ENCODE measurements around the gene GTF2A2. TPM values are rescaled to one million over a fixed set of nuclear protein-coding genes. Genes with fewer than 3 reads are reported as not detected.

Gene GTF2A2
- total and polyA plus RNA-seq, 4 donors = 11.7 to 101 (median 27.2) TPM

GRCh38 chr15:59598461-59598860 lies 58.9 kb downstream of the GTF2A2 start:
- 81% methylated on average over 2 of the region's 2 CpGs for WGBS
- no peaks in the 10 kb centered on the region for H3K36me3 ChIP-seq (ENCODE audit: control insufficient read depth in 4 of 4, insufficient read depth in 3 of 4, low read depth in 1 of 4, low read length in 3 of 4)
- TF ChIP-seq JUND (IDR thresholded peaks at IDR 0.05) = no peak
- TF ChIP-seq FOXA2 (IDR thresholded peaks at IDR 0.05) = no peak
- TF ChIP-seq RXRA (IDR thresholded peaks at IDR 0.05) = no peak
- no peak for TF ChIP-seq EGR1 (IDR thresholded peaks at IDR 0.05; ENCODE audit: low read depth in 2 of 2)
- TF ChIP-seq, protein P1, sequence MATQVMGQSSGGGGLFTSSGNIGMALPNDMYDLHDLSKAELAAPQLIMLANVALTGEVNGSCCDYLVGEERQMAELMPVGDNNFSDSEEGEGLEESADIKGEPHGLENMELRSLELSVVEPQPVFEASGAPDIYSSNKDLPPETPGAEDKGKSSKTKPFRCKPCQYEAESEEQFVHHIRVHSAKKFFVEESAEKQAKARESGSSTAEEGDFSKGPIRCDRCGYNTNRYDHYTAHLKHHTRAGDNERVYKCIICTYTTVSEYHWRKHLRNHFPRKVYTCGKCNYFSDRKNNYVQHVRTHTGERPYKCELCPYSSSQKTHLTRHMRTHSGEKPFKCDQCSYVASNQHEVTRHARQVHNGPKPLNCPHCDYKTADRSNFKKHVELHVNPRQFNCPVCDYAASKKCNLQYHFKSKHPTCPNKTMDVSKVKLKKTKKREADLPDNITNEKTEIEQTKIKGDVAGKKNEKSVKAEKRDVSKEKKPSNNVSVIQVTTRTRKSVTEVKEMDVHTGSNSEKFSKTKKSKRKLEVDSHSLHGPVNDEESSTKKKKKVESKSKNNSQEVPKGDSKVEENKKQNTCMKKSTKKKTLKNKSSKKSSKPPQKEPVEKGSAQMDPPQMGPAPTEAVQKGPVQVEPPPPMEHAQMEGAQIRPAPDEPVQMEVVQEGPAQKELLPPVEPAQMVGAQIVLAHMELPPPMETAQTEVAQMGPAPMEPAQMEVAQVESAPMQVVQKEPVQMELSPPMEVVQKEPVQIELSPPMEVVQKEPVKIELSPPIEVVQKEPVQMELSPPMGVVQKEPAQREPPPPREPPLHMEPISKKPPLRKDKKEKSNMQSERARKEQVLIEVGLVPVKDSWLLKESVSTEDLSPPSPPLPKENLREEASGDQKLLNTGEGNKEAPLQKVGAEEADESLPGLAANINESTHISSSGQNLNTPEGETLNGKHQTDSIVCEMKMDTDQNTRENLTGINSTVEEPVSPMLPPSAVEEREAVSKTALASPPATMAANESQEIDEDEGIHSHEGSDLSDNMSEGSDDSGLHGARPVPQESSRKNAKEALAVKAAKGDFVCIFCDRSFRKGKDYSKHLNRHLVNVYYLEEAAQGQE (IDR thresholded peaks at IDR 0.05) = no peak
- peaks cover 0 to 8% (median 5%) of the 10 kb centered on the region in 4 donors for H3K9me3 ChIP-seq (ENCODE audit: control insufficient read depth in 4 of 4, low read length in 3 of 4)
- no peaks in the 10 kb centered on the region for H3K27me3 ChIP-seq (ENCODE audit: control insufficient read depth in 4 of 4, insufficient read depth in 4 of 4, low read length in 3 of 4)
- no peak for DNase-seq (ENCODE audit: low spot score)
- no peaks in the 10 kb centered on the region for H3K4me1 ChIP-seq (ENCODE audit: control insufficient read depth in 4 of 4, insufficient read depth in 4 of 4, low read length in 3 of 4)
- H3K9ac ChIP-seq (ENCODE audit: low read depth in 1 of 2, low read length in 2 of 2) = no peak overlapping the region
- H3K27ac ChIP-seq (ENCODE audit: low read depth in 1 of 2, low read length in 2 of 2) = no peak overlapping the region
- no peak overlapping the region for H3K4me3 ChIP-seq (ENCODE audit: low read depth in 1 of 3, low read length in 3 of 3)

GRCh38 chr15:59596640-59597039 lies 60.7 kb downstream of the GTF2A2 start:
- Histone ChIP-seq H3K4me1 (ENCODE audit: control insufficient read depth in 4 of 4, insufficient read depth in 4 of 4, low read length in 3 of 4) (no peaks in the 10 kb centered on the region), H3K9ac (ENCODE audit: low read depth in 1 of 2, low read length in 2 of 2) (no peak overlapping the region), H3K4me3 (ENCODE audit: low read depth in 1 of 3, low read length in 3 of 3) (no peak overlapping the region), H3K9me3 (ENCODE audit: control insufficient read depth in 4 of 4, low read length in 3 of 4) (peaks cover 0 to 6% (median 3%) of the 10 kb centered on the region in 4 donors), H3K27me3 (ENCODE audit: control insufficient read depth in 4 of 4, insufficient read depth in 4 of 4, low read length in 3 of 4) (no peaks in the 10 kb centered on the region), H3K27ac (ENCODE audit: low read depth in 1 of 2, low read length in 2 of 2) (no peak overlapping the region), H3K36me3 (ENCODE audit: control insufficient read depth in 4 of 4, insufficient read depth in 3 of 4, low read depth in 1 of 4, low read length in 3 of 4) (no peaks in the 10 kb centered on the region)
- DNase-seq (ENCODE audit: low spot score) = no peak
- TF ChIP-seq ZBTB33 (IDR thresholded peaks at IDR 0.05) = no peak
- no peak for TF ChIP-seq HNF4G (IDR thresholded peaks at IDR 0.05)
- TF ChIP-seq, protein P2, sequence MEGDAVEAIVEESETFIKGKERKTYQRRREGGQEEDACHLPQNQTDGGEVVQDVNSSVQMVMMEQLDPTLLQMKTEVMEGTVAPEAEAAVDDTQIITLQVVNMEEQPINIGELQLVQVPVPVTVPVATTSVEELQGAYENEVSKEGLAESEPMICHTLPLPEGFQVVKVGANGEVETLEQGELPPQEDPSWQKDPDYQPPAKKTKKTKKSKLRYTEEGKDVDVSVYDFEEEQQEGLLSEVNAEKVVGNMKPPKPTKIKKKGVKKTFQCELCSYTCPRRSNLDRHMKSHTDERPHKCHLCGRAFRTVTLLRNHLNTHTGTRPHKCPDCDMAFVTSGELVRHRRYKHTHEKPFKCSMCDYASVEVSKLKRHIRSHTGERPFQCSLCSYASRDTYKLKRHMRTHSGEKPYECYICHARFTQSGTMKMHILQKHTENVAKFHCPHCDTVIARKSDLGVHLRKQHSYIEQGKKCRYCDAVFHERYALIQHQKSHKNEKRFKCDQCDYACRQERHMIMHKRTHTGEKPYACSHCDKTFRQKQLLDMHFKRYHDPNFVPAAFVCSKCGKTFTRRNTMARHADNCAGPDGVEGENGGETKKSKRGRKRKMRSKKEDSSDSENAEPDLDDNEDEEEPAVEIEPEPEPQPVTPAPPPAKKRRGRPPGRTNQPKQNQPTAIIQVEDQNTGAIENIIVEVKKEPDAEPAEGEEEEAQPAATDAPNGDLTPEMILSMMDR (IDR thresholded peaks at IDR 0.05; ENCODE audit: low read depth, low read length, missing input control) = no peak

- DNase-seq (ENCODE audit: low spot score) = no peak
- 82% methylated on average over 7 of the region's 7 CpGs for WGBS
- Histone ChIP-seq H3K27me3 (ENCODE audit: control insufficient read depth in 4 of 4, insufficient read depth in 4 of 4, low read length in 3 of 4) (no peaks in the 10 kb centered on the region), H3K4me3 (ENCODE audit: low read depth in 1 of 3, low read length in 3 of 3) (no peak overlapping the region), H3K4me1 (ENCODE audit: control insufficient read depth in 4 of 4, insufficient read depth in 4 of 4, low read length in 3 of 4) (no peaks in the 10 kb centered on the region), H3K27ac (ENCODE audit: low read depth in 1 of 2, low read length in 2 of 2) (no peak overlapping the region), H3K9me3 (ENCODE audit: control insufficient read depth in 4 of 4, low read length in 3 of 4) (no peaks in the 10 kb centered on the region), H3K36me3 (ENCODE audit: control insufficient read depth in 4 of 4, insufficient read depth in 3 of 4, low read depth in 1 of 4, low read length in 3 of 4) (no peaks in the 10 kb centered on the region), H3K9ac (ENCODE audit: low read depth in 1 of 2, low read length in 2 of 2) (no peak overlapping the region)
- no peak for TF ChIP-seq JUND (IDR thresholded peaks at IDR 0.05)
- TF ChIP-seq, protein P3, sequence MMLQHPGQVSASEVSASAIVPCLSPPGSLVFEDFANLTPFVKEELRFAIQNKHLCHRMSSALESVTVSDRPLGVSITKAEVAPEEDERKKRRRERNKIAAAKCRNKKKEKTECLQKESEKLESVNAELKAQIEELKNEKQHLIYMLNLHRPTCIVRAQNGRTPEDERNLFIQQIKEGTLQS (IDR thresholded peaks at IDR 0.05) = no peak
- no peak for TF ChIP-seq FOXA1 (IDR thresholded peaks at IDR 0.05)
- TF ChIP-seq EGR1 (IDR thresholded peaks at IDR 0.05; ENCODE audit: low read depth in 2 of 2) = no peak
- TF ChIP-seq, protein P2 (IDR thresholded peaks at IDR 0.05; ENCODE audit: low read depth, low read length, missing input control) = no peak
- no peak for TF ChIP-seq RXRA (IDR thresholded peaks at IDR 0.05)
- no peak for TF ChIP-seq RAD21 (IDR thresholded peaks at IDR 0.05)
- TF ChIP-seq MAX (IDR thresholded peaks at IDR 0.05) = no peak
- TF ChIP-seq NR2F2 (IDR thresholded peaks at IDR 0.05) = no peak
- no peak for TF ChIP-seq ZBTB33 (IDR thresholded peaks at IDR 0.05)
- no peak for TF ChIP-seq YY1 (IDR thresholded peaks at IDR 0.05)
Observed at GRCh38 chr15:59595434-59595915, 61.8 kb downstream of the GTF2A2 start.

Measured in liver (tissue), 9 donors.